ENCODE measurements around the gene TTC13. TPM values are rescaled to one million over a fixed set of nuclear protein-coding genes. Genes with fewer than 3 reads are reported as not detected.

Gene TTC13
- total and polyA plus RNA-seq, 10 of the 15 experiments (the other 5 are each of a cell fraction or from before 2014, with no cell fraction given): 5.8 to 30.8 (median 18.5) TPM

DNA sequence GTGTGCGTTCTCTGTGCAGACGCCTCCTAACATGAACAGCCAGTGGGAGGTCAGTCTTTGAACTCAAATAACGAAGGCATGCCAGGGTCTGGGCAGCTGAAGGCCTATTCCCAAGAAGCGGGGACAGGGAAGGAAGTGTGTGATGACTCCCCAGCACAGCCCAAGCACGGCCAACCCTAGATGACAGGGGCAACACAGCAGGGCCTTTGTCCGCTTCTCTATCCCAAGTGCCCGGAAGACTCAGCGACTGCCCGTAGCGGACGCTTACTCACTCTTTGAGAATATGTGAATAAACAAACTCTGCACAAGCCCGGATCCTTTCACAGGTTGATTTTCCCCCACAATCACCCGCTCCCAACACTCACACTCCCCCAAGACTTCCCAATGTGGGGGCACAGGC is 121.6 kb downstream of the TTC13 start (continued):
- TF ChIP-seq ZNF592 (IDR thresholded peaks at IDR 0.05) (no peak), IKZF1 (conservative IDR thresholded peaks at IDR 0.05) (no peak), MYC (IDR thresholded peaks at IDR 0.05; ENCODE audit: insufficient read depth, insufficient read length, insufficient replicate concordance, low read length, severe bottlenecking) (no peak)
- TF ChIP-seq, protein P1, sequence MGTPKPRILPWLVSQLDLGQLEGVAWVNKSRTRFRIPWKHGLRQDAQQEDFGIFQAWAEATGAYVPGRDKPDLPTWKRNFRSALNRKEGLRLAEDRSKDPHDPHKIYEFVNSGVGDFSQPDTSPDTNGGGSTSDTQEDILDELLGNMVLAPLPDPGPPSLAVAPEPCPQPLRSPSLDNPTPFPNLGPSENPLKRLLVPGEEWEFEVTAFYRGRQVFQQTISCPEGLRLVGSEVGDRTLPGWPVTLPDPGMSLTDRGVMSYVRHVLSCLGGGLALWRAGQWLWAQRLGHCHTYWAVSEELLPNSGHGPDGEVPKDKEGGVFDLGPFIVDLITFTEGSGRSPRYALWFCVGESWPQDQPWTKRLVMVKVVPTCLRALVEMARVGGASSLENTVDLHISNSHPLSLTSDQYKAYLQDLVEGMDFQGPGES (IDR thresholded peaks at IDR 0.05): no peak

MicroRNA genes within 50 kb of the gene (microRNA counts, 767-probe panel; counts per million panel counts)
- 55.3 counts per million for microRNA hsa-miR-1182

Small RNAs within 50 kb of the gene (small RNA-seq; reads per million reads assigned to genes)
- gene RN7SL837P: not detected

Other genes with a start within 250 kb of the TTC13 start
- gene CAPN9, start 231.5 kb downstream of the TTC13 start, total RNA-seq (2014; rRNA removed): not detected in 2 replicates
- gene CAPN9, start 231.5 kb downstream of the TTC13 start, total RNA-seq (2014; rRNA removed; fragmentation: Illumina TruSeq; extraction: Trizol): not detected in 2 replicates
- gene CAPN9, start 231.5 kb downstream of the TTC13 start, total RNA-seq (2021): not detected in 2 replicates
- gene CAPN9, start 231.5 kb downstream of the TTC13 start, polyA plus RNA-seq (2011; rRNA removed): not detected in 2 replicates
- gene CAPN9, start 231.5 kb downstream of the TTC13 start, polyA plus RNA-seq (2014; fragmentation: Illumina TruSeq; extraction: Trizol): not detected in 2 replicates
- gene CAPN9, start 231.5 kb downstream of the TTC13 start, polyA plus RNA-seq (2014; fragmentation: Nextera tagmentation; extraction: Ambion mirVana): not detected
- not detected in 2 replicates for gene CAPN9, start 231.5 kb downstream of the TTC13 start, polyA plus RNA-seq (2014; rRNA removed)
- not detected for gene CAPN9, start 231.5 kb downstream of the TTC13 start, polyA plus RNA-seq (2016; fragmentation: Nextera tagmentation; extraction: Ambion mirVana)
- 1.1 and 1.6 TPM in 2 replicates for gene C1orf198, start 110.3 kb downstream of the TTC13 start, total RNA-seq (2014; rRNA removed)
- gene C1orf198, start 110.3 kb downstream of the TTC13 start, total RNA-seq (2014; rRNA removed; fragmentation: Illumina TruSeq; extraction: Trizol): 0.81 and 1.0 TPM in 2 replicates
- 1.6 and 1.8 TPM in 2 replicates for gene C1orf198, start 110.3 kb downstream of the TTC13 start, total RNA-seq (2021)
- gene C1orf198, start 110.3 kb downstream of the TTC13 start, polyA plus RNA-seq (2011; rRNA removed): 2.4 and 2.8 TPM in 2 replicates
- gene C1orf198, start 110.3 kb downstream of the TTC13 start, polyA plus RNA-seq (2014; fragmentation: Illumina TruSeq; extraction: Trizol): 0.95 and 1.0 TPM in 2 replicates
- under 1 TPM; 0.16 to 0.37 TPM for gene C1orf198, start 110.3 kb downstream of the TTC13 start, polyA plus RNA-seq (2014; fragmentation: Nextera tagmentation; extraction: Ambion mirVana)
- 1.1 and 1.5 TPM in 2 replicates for gene C1orf198, start 110.3 kb downstream of the TTC13 start, polyA plus RNA-seq (2014; rRNA removed)
- 1 to 10 TPM; 1.3 to 1.6 TPM for gene C1orf198, start 110.3 kb downstream of the TTC13 start, polyA plus RNA-seq (2016; fragmentation: Nextera tagmentation; extraction: Ambion mirVana)
- 24.8 and 25.8 TPM in 2 replicates for gene ARV1, start 233 bp upstream of the TTC13 start, total RNA-seq (2014; rRNA removed)
- 29.8 and 30.1 TPM in 2 replicates for gene ARV1, start 233 bp upstream of the TTC13 start, total RNA-seq (2014; rRNA removed; fragmentation: Illumina TruSeq; extraction: Trizol)
- 23.2 and 23.7 TPM in 2 replicates for gene ARV1, start 233 bp upstream of the TTC13 start, total RNA-seq (2021)
- 44.0 and 57.2 TPM in 2 replicates for gene ARV1, start 233 bp upstream of the TTC13 start, polyA plus RNA-seq (2011; rRNA removed)
- gene ARV1, start 233 bp upstream of the TTC13 start, polyA plus RNA-seq (2014; fragmentation: Illumina TruSeq; extraction: Trizol): 42.4 and 53.5 TPM in 2 replicates
- 10 to 100 TPM; 23.7 to 24.0 TPM for gene ARV1, start 233 bp upstream of the TTC13 start, polyA plus RNA-seq (2014; fragmentation: Nextera tagmentation; extraction: Ambion mirVana)
- gene ARV1, start 233 bp upstream of the TTC13 start, polyA plus RNA-seq (2014; rRNA removed): 30.4 and 41.1 TPM in 2 replicates
- gene ARV1, start 233 bp upstream of the TTC13 start, polyA plus RNA-seq (2016; fragmentation: Nextera tagmentation; extraction: Ambion mirVana): 10 to 100 TPM; 54.0 to 55.1 TPM
- gene FAM89A, start 61.4 kb upstream of the TTC13 start, total RNA-seq (2014; rRNA removed): 0.11 and 0.16 TPM in 2 replicates
- gene FAM89A, start 61.4 kb upstream of the TTC13 start, total RNA-seq (2014; rRNA removed; fragmentation: Illumina TruSeq; extraction: Trizol): not detected in 2 replicates
- gene FAM89A, start 61.4 kb upstream of the TTC13 start, total RNA-seq (2021): 0.13 TPM in 1 of 2 replicates, not detected in the other
- gene FAM89A, start 61.4 kb upstream of the TTC13 start, polyA plus RNA-seq (2011; rRNA removed): 0.43 and 0.72 TPM in 2 replicates
- gene FAM89A, start 61.4 kb upstream of the TTC13 start, polyA plus RNA-seq (2014; fragmentation: Illumina TruSeq; extraction: Trizol): 0.06 and 0.29 TPM in 2 replicates
- gene FAM89A, start 61.4 kb upstream of the TTC13 start, polyA plus RNA-seq (2014; fragmentation: Nextera tagmentation; extraction: Ambion mirVana): under 1 TPM in 1 of 2 experiments, not detected in 1; 0.13 TPM
- gene FAM89A, start 61.4 kb upstream of the TTC13 start, polyA plus RNA-seq (2014; rRNA removed): 0.05 and 0.17 TPM in 2 replicates
- under 1 TPM in 1 of 2 experiments, not detected in 1; 0.15 TPM for gene FAM89A, start 61.4 kb upstream of the TTC13 start, polyA plus RNA-seq (2016; fragmentation: Nextera tagmentation; extraction: Ambion mirVana)
- not detected in 2 replicates for gene TRIM67, start 183.2 kb upstream of the TTC13 start, total RNA-seq (2014; rRNA removed)
- not detected in 2 replicates for gene TRIM67, start 183.2 kb upstream of the TTC13 start, total RNA-seq (2014; rRNA removed; fragmentation: Illumina TruSeq; extraction: Trizol)
- not detected in 2 replicates for gene TRIM67, start 183.2 kb upstream of the TTC13 start, total RNA-seq (2021)
- 0.01 TPM in 1 of 2 replicates, not detected in the other for gene TRIM67, start 183.2 kb upstream of the TTC13 start, polyA plus RNA-seq (2011; rRNA removed)
- under 0.01 TPM in 1 of 2 replicates, not detected in the other for gene TRIM67, start 183.2 kb upstream of the TTC13 start, polyA plus RNA-seq (2014; fragmentation: Illumina TruSeq; extraction: Trizol)
- not detected for gene TRIM67, start 183.2 kb upstream of the TTC13 start, polyA plus RNA-seq (2014; fragmentation: Nextera tagmentation; extraction: Ambion mirVana)
- gene TRIM67, start 183.2 kb upstream of the TTC13 start, polyA plus RNA-seq (2014; rRNA removed): 0.01 TPM in 1 of 2 replicates, not detected in the other
- gene TRIM67, start 183.2 kb upstream of the TTC13 start, polyA plus RNA-seq (2016; fragmentation: Nextera tagmentation; extraction: Ambion mirVana): not detected

All from GM12878 (cell line).